Aorta (tissue), 5 donors: ENCODE data around the gene CYP2C18. TPM values are rescaled to one million over a fixed set of nuclear protein-coding genes. Genes with fewer than 3 reads are reported as not detected.
"Not testable (repeated sequence)": the region's sequence is repeated elsewhere in the genome, so short reads cannot be mapped to it uniquely, and the experiment has no call there.

Source experiments
- ATAC-seq: fragments of 200-7000 bp; cut with Tn5 transposase; one replicate; pipeline ENCODE4 v1.9.1; 2022; ENCODE audit warnings: moderate library complexity; ENCODE audit not compliant: low FRiP score
- DNase-seq, 2 donors: peaks; one replicate each; pipeline ENCODE4 v3.0.0-alpha.2; 2020
- H3K27ac ChIP-seq, 2 donors: one replicate each; pipeline ENCODE4 v1.5.1; 2013; ENCODE audit warnings: low read length in 2 of 2, mild to moderate bottlenecking in 2 of 2, moderate library complexity in 2 of 2, control low read depth in 1 of 2, inconsistent platforms in 1 of 2, low read depth in 1 of 2
- H3K27me3 ChIP-seq, 2 donors: one replicate each; pipeline ENCODE4 v1.6.1; 2013; ENCODE audit warnings: control low read depth in 1 of 2, low read length in 1 of 2, mild to moderate bottlenecking in 1 of 2, moderate library complexity in 1 of 2; ENCODE audit not compliant: insufficient read depth in 2 of 2, control insufficient read depth in 1 of 2
- H3K36me3 ChIP-seq, 2 donors: one replicate each; pipeline ENCODE4 v1.6.1; 2013; ENCODE audit warnings: control low read depth in 1 of 2, low read length in 1 of 2, mild to moderate bottlenecking in 1 of 2; ENCODE audit not compliant: insufficient read depth in 2 of 2, control insufficient read depth in 1 of 2
- H3K4me1 ChIP-seq, 2 donors: one replicate each; pipeline ENCODE4 v1.6.1; 2013; ENCODE audit warnings: low read length in 2 of 2, control low read depth in 1 of 2, mild to moderate bottlenecking in 1 of 2, moderate library complexity in 1 of 2; ENCODE audit not compliant: insufficient read depth in 2 of 2, control insufficient read depth in 1 of 2
- H3K4me3 ChIP-seq, 2 donors: one replicate each; pipeline ENCODE4 v1.5.1; 2013; ENCODE audit warnings: low read length in 2 of 2, control low read depth in 1 of 2, mild to moderate bottlenecking in 1 of 2
- H3K9me3 ChIP-seq: one replicate; pipeline ENCODE4 v1.6.1; 2013; ENCODE audit warnings: mild to moderate bottlenecking, low read length; ENCODE audit not compliant: control insufficient read depth
- WGBS, 2 donors: extraction: QIAGEN DNeasy Blood & Tissue Kit; methylation state at CpG; one replicate each; pipeline ENCODE4 v1.1.7; 2013; 5-methylcytosine and 5-hydroxymethylcytosine counted together
- intact Hi-C, 2 donors: fragments of 100-400 bp; cut with DNase I; formaldehyde crosslinking; loops; one replicate each; pipeline versions ENCODE4 v1.14.2 to v1.15.0; 2022
- polyA plus RNA-seq, 2 donors: library from polyadenylated mRNA; stranded (reverse); fragments of 200-250 nt; gene quantifications; one replicate each; pipeline ENCODE4 v1.2.3, GENCODE V29; 2013
- total RNA-seq, 2 donors: library from RNA; stranded (reverse); fragmentation: NEBNext Ultra II Directional; extraction: Animal tissue kit (Norgen Biotek cat#: 25700); gene quantifications; one replicate each; pipeline ENCODE4 v1.2.1, GENCODE V29; 2021
- donor health status: healthy with polysubstance abuse.
- donor health status: Bipolar disorder and iron deficiency.
- donor health status: DM: no; HTN: no; CAD: no.
- donor health status: DM: no; HTN: no; CAD: no.
- donor health status: DM: yes; HTN: yes; CAD: no.

Gene CYP2C18
- total and polyA plus RNA-seq, 4 donors, result 5.9 TPM; not detected in 3

- Histone ChIP-seq H3K27me3 (no peaks in the 10 kb centered on the region), H3K36me3 (no peaks in the 10 kb centered on the region), H3K27ac (no peak overlapping the region), H3K9me3 (peaks cover 5% of the 10 kb centered on the region), H3K4me1 (peaks cover 0 to 2% of the 10 kb centered on the region in 2 donors), H3K4me3 (no peak overlapping the region)
- WGBS, 2 donors, result 63 to 66% methylated on average over 6 of the region's 6 CpGs
- DNase-seq (no peak), ATAC-seq (no peak)
- intact Hi-C loops, result no loop called here
These were observed 17.0 kb upstream of the CYP2C18 start for GRCh38 chr10:94666391-94667102.

- ATAC-seq (no peak), DNase-seq (no peak)
- Histone ChIP-seq H3K4me1 (no peaks in the 10 kb centered on the region), H3K27me3 (no peaks in the 10 kb centered on the region), H3K4me3 (no peak overlapping the region), H3K9me3 (no peaks in the 10 kb centered on the region), H3K36me3 (no peaks in the 10 kb centered on the region), H3K27ac (no peak overlapping the region)
- WGBS, 2 donors, result 87 to 95% methylated on average over 1 of the region's 1 CpG
- intact Hi-C loops, result no loop called here
These were observed 9.8 kb upstream of the CYP2C18 start for GRCh38 chr10:94673614-94674321.

- intact Hi-C loops, result no loop called here
- no peaks in the 10 kb centered on the region for H3K4me1 ChIP-seq
- DNase-seq, result no peak
- 37 to 38% methylated on average over 2 of the region's 2 CpGs for WGBS, 2 donors
- H3K36me3 ChIP-seq, result no peaks in the 10 kb centered on the region
- ATAC-seq, result no peak
- H3K27me3 ChIP-seq, result no peaks in the 10 kb centered on the region
- no peaks in the 10 kb centered on the region for H3K9me3 ChIP-seq
- H3K27ac ChIP-seq, result no peak overlapping the region
- H3K4me3 ChIP-seq, result no peak overlapping the region
These were observed 7.0 kb upstream of the CYP2C18 start for GRCh38 chr10:94676496-94676895.

- ATAC-seq, result no peak
- no peaks in the 10 kb centered on the region for H3K9me3 ChIP-seq
- DNase-seq, result no peak
- H3K27ac ChIP-seq, result no peak overlapping the region
- H3K4me3 ChIP-seq, result no peak overlapping the region
- H3K4me1 ChIP-seq, result no peaks in the 10 kb centered on the region
- intact Hi-C loops, result no loop called here
- no peaks in the 10 kb centered on the region for H3K27me3 ChIP-seq
- H3K36me3 ChIP-seq, result no peaks in the 10 kb centered on the region
These were observed 5.8 kb upstream of the CYP2C18 start for GRCh38 chr10:94677691-94678090.

- DNase-seq (no peak), ATAC-seq (no peak)
- Histone ChIP-seq H3K4me3 (no peak overlapping the region), H3K9me3 (no peaks in the 10 kb centered on the region), H3K4me1 (no peaks in the 10 kb centered on the region), H3K27me3 (no peaks in the 10 kb centered on the region), H3K36me3 (no peaks in the 10 kb centered on the region), H3K27ac (no peak overlapping the region)
- intact Hi-C loops, result no loop called here
- 87 to 88% methylated on average over 2 of the region's 2 CpGs for WGBS, 2 donors
These were observed 5.1 kb upstream of the CYP2C18 start for GRCh38 chr10:94678475-94678874.

GRCh38 chr10:94680544-94680943 lies 3.0 kb upstream of the CYP2C18 start:
- Histone ChIP-seq H3K36me3 (no peaks in the 10 kb centered on the region), H3K27me3 (no peaks in the 10 kb centered on the region), H3K4me3 (no peak overlapping the region), H3K9me3 (no peaks in the 10 kb centered on the region), H3K4me1 (no peaks in the 10 kb centered on the region), H3K27ac (no peak overlapping the region)
- DNase-seq (no peak), ATAC-seq (no peak)
- intact Hi-C loops, result no loop called here
- WGBS, 2 donors, result 23 to 26% methylated on average over 1 of the region's 1 CpG

- ATAC-seq, H3K4me3 ChIP-seq, H3K36me3 ChIP-seq, H3K4me1 ChIP-seq, DNase-seq, H3K27ac ChIP-seq, H3K9me3 ChIP-seq, H3K27me3 ChIP-seq, intact Hi-C loops: not testable (repeated sequence)
- 25 to 35% methylated on average over 4 of the region's 4 CpGs for WGBS, 2 donors
These were observed 893 bp upstream of the CYP2C18 start for GRCh38 chr10:94682636-94683035.

- Histone ChIP-seq H3K27ac (no peak overlapping the region), H3K9me3 (no peaks in the 10 kb centered on the region), H3K36me3 (no peaks in the 10 kb centered on the region), H3K4me3 (no peak overlapping the region), H3K4me1 (no peaks in the 10 kb centered on the region), H3K27me3 (no peaks in the 10 kb centered on the region)
- DNase-seq, result no peak
- intact Hi-C loops, result no loop called here
- 71 to 75% methylated on average over 11 of the region's 11 CpGs for WGBS, 2 donors
- no peak for ATAC-seq
These were observed 4.2 kb downstream of the CYP2C18 start for GRCh38 chr10:94687625-94688248.

- no peaks in the 10 kb centered on the region for H3K36me3 ChIP-seq
- H3K27ac ChIP-seq, result no peak overlapping the region
- no peak overlapping the region for H3K4me3 ChIP-seq
- no peak for DNase-seq
- intact Hi-C loops, result no loop called here
- WGBS, 2 donors, result 91 to 100% methylated on average over 1 of the region's 1 CpG
- ATAC-seq, result no peak
- no peaks in the 10 kb centered on the region for H3K9me3 ChIP-seq
- H3K4me1 ChIP-seq, result no peaks in the 10 kb centered on the region
- no peaks in the 10 kb centered on the region for H3K27me3 ChIP-seq
These were observed 22.6 kb downstream of the CYP2C18 start for GRCh38 chr10:94706089-94706488.
